GM20000 (cell line): Measurements from ENCODE around the gene HOXB6.

Experiments used
- DNase-seq: peaks from one replicate; pipeline ENCODE4 v3.0.0; 2012; ENCODE audit warnings: low spot score
- TF ChIP-seq, protein P1 (sequence below): IDR thresholded peaks from 2 replicates; pipeline ENCODE4 v1.5.1; 2012; ENCODE audit warnings: mild to moderate bottlenecking, control low read depth; ENCODE audit errors: extremely low read depth, missing control alignments

HOXB6 gene

GRCh38 chr17:48609033-48609432 is 4.2 kb upstream of the HOXB6 start:
- TF ChIP-seq, protein P1, sequence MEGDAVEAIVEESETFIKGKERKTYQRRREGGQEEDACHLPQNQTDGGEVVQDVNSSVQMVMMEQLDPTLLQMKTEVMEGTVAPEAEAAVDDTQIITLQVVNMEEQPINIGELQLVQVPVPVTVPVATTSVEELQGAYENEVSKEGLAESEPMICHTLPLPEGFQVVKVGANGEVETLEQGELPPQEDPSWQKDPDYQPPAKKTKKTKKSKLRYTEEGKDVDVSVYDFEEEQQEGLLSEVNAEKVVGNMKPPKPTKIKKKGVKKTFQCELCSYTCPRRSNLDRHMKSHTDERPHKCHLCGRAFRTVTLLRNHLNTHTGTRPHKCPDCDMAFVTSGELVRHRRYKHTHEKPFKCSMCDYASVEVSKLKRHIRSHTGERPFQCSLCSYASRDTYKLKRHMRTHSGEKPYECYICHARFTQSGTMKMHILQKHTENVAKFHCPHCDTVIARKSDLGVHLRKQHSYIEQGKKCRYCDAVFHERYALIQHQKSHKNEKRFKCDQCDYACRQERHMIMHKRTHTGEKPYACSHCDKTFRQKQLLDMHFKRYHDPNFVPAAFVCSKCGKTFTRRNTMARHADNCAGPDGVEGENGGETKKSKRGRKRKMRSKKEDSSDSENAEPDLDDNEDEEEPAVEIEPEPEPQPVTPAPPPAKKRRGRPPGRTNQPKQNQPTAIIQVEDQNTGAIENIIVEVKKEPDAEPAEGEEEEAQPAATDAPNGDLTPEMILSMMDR: no peak
- no peak for DNase-seq

- DNase-seq: no peak
- TF ChIP-seq, protein P1: no peak
These were observed 3.7 kb upstream of the HOXB6 start for GRCh38 chr17:48608494-48608834.

DNA sequence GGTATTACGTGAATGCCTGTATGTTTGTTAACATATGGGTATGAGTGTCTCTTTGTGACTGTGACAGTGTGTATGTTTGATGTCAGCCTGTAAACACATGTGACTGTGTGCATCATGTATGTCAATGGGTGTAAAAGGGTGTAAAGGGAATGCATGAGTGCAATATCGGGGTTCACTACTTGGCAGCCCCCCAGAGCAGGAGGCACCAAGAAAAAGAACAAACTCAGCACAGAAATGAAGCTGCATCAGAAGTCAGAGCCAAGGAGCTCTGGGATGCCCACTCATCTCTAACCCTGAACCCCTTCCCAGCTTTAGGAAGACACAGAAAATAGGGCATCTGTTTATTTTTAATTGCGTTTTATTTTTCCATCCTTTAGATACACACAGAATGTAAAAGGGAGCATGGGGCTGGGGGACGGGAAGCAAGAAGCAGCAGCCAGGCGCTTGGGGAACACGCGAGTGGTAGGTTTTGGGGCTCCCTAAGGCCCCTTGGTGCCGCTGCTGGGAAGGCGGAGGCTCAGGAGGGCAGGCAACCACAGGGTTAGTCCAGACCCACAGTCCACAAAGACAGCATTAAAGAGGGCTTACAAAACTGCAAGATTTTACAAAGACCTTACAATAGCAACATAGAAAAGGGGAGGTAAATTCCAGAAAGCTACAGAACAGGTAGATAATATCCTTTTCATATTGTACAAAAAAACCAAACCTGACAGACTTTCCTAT is 2.3 kb upstream of the HOXB6 start:
- TF ChIP-seq, protein P1: no peak
- no peak for DNase-seq

DNA sequence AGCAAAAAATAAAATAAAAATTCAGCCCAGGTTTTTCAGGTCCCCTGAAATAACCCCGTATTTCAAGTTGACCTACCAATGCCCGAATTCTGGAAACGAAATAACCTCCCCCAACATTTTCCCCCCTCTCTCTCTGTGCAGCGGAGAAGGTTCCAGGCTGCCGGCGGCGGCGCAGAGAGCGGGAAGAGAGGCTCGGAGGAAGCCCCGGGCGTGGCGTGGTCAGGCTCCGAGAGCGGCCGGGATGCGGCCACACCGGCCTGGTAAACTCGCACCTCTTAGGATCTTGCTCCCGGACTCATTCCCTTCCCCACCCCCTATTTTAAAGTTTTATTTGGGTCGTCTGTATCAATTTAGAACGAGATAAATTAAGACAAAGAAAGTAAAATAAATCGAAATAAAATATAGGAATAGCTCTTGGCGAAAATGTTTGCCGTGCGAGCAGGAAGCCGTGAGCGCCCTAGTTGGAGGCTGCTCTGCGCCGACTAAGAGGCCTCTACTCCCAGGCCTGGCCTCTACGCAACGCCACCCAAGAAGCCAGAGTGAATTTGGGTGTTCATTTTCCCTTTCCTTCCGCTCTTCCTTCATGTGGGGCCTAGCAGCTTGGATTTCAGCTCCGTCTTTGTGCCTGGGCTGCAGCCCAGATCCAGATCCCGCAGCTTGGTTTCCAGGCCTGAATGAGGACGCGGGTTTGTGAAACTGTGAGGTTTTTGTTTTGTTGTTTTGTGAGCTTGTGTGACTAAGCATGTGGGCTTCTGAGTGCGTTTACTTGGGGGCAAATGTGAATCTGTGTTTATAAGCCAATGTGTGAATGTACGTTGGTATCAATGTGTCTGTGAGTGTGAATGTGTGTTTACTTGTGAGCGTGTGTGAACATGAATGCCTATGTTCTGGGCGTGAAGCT is 1.5 kb upstream of the HOXB6 start:
- DNase-seq: no peak
- TF ChIP-seq, protein P1: no peak

GRCh38 chr17:48605409-48605919 is 678 bp upstream of the HOXB6 start:
- no peak for DNase-seq
- TF ChIP-seq, protein P1: no peak

DNA sequence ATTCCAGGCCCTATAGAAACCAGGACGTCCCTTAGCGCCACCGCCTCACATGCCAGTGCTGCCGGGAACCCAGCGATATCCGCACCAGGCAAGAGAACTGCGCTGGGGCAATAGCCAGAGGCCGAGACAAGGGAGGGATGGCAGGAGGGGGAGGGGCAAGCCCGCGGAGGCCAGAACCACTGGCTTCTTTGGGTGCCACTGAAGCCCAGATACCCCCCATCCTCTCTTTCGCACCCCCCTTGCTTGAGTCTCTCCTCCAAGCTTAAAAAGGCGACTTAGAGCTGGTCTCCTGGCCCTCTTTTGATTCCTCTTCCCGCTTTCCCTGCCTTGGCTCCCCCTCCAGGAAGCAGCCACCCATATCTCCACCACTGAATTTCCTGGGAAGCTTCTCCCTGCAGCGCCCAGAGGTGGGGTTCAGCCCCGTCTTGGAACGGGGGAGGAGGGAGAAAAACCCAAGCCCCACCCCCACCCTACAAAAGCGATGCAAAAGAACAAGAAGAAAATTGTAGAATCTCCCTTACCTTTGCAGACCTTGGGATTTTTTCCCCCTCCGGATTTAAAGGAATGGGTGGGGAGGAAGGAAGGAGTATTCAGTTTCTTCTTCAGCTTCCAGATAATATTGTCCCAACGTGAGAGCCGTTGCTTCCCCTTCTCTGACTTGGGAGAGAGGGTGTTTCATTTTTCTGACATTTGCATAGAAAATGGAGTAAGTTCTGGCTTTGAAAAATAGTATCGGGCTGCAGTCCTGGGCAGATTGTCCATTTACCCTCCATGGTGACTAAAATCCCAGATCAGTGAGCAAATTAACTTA is 622 bp downstream of the HOXB6 start:
- TF ChIP-seq, protein P1: no peak
- no peak for DNase-seq
